ENCODE data around the gene SLCO2A1.

SLCO2A1 gene

DNA sequence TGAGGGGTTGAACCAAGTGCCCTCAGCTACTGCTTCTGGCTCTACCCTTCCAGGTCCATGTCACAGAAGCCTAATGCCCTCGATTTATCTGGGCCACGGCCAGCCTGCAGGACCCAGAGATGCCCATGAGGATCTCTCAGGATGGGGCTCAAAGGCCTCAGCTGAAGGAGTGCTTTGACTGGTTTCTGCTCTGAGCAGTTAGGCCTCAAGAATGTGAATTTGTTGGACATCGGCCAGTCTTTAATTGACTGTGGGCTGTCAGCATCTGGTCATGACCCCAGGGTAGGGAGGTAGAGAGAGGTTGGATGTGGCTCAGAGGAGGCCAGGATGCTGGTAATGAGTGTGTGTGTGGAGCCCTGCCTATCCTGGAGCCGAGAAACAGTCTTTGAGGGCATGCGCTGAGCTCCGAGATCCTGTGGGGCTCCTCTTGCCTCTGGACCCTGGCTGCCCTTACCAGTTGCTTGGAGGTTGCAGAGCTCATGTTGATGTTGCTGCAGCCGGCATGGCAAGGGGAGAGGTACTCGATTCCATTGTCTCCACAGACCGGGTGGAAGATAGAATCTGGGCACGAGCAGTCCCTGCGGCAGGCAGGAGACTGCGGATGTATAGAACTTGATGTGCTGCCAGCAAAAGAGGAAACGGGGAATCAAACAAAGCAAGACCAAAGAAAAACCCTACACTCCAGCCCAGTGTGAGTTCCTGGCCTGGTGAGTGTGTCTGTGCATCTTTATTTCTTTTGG, 84.9 kb downstream of the SLCO2A1 start:
- DNase-seq = no peak

DNA sequence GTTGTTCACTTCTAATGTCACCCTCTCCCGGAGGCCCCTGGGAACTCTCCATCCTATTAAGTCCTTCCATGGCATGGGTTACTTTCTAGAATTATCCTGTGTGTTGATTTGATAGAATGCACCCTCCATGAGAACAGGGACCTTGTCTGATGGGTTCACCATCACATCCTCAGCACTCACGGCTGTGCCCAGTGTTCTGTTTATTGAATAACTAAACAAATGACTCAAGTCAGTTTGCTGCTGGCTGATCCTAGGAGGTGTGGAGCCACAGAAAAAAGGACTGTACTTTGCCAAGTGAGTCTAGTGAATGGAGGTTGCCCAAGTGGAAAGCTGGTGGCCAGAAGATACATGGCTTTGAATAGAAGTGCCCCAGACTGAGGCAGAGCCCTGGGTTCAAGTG, 85.5 kb downstream of the SLCO2A1 start:
- DNase-seq = no peak

DNA sequence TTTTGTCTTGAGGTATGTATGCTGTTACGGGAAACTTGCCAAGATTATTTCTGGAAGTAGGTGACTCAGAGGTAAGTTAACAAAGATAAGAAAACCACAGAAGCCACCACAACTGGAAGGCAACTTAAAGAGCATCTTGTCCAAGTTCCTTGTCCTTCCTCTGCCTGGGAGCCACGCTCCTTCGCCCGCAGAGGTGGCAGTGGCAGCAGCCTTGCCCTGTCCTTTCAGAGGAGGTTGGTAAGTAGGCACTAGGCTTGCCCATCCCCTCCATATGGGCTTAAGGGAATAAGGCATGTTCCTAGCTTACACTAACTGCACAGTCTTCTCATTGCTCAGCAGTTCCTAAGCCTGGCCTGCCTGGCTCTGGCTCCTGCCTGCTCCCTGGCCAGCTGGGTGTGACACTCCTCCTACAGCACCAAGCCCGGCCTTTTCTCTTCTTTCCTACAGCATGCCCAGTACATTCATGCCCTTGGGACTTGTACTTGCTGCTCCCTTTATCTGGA, 86.0 kb downstream of the SLCO2A1 start:
- DNase-seq = no peak

DNA sequence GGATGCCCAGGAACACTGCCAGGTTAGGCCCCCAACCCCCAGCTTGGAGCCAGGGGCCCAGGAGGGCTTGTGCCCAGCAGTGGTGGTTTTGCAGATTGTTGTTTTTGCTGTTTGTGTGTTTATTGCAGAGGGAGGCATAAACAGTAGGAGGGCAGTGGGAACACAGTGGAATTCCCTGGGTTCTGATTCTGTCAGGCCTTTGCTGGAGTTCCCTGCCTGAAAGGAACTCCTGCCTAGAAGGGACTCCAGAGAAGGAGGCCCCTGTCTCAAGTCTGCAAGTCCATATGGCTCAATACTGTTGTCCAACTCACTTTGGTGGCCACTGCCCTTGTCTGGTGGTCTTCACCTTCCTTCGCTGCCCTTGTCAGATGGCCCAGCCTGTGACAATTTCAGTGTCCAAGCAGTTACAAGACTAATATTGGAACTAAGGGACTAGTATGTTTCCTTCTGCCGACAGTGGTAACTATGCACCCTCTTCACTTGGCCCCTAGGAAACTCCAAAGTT, 86.6 kb downstream of the SLCO2A1 start:
- DNase-seq = no peak

DNA sequence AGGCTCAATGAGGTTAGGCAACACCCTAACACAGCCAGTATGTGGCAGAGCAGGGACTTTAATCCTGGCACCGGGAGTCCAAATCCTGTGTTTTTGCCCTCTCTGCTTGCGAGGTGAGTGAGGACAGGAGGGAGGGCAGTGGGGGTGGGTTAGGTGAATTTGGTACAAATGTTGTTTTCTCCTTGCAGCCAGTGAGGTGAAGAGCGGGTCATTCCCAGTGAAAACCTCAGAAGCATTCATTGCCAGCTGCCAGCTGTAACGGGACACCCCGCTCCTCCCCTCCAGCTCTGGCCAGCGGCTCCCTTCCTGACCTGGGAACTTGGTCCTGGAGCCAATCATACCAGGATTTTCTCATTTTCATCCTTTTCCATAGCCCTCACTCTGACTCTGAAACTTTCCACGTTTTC, 88.3 kb downstream of the SLCO2A1 start:
- DNase-seq = no peak

DNA sequence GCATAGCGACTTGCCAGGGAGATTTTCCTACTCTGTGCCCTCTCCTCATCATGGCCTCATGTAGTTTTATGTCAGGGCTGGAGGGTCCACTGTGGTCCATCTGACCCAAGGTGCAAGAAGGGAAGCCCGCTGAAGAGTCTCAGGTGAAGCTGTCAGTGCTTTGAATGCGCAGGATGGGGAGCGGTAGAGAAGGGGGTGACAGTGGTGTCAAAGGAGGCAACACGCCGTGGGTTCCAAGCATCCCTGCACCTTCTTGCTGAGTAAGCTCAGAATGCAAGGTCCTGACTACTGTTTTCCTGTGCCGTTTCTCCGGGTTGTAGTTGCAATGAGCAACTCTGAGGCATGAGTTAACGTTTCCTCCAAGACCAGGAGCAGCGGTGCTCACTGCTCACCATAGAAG, 89.2 kb downstream of the SLCO2A1 start:
- no peak for DNase-seq

DNA sequence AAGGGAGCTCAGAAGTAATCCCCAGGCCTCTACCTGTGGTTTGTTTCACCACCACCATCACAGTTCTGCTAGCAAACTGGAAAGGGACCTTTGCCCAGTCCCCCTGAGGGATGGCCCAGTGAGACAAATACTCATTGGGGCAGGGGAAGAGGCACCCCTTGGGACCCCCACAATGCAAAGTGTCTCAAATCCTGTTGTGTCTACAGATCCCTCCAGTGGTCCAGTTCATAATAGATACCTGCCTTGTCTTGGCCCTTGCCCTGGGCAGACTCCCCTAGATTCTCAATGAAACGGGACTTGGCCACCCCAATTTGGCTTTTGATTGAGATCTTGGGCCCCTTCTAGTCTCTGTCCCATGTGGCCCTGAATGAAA, 90.3 kb downstream of the SLCO2A1 start:
- DNase-seq = no peak

DNA sequence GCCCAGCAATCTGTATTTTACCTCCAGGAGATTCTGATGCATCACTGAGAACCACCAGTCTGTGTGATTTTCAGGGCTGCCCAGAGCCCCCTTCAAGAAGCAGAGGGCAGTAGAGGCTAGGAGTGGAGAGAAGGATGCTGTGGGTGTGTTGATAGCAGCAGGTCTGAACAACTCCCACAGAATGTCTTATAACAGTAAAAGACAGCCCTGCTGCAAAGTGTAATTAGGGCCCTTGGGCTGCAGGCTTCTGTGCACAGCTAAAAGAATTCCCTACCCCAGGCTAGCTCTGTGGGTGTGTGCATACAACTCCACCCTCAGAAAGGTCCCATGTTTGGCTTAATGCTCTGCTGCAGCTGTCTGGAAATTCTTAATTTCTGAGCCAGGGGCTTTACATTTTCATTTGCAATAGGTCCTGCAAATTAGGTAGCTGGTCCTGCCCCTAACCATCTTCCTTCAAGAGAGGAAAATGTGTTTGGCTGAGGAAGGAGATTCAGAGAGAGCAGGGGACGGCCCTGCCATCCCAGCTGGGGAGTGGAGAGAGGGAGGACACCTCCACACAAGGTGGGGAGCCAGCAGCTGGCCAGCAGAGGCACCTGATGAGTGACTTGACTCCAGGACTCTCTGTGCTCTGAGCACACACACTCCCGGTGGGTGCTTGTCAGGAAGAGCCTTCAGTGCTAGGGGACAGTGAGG, 90.8 kb downstream of the SLCO2A1 start:
- DNase-seq = no peak

DNA sequence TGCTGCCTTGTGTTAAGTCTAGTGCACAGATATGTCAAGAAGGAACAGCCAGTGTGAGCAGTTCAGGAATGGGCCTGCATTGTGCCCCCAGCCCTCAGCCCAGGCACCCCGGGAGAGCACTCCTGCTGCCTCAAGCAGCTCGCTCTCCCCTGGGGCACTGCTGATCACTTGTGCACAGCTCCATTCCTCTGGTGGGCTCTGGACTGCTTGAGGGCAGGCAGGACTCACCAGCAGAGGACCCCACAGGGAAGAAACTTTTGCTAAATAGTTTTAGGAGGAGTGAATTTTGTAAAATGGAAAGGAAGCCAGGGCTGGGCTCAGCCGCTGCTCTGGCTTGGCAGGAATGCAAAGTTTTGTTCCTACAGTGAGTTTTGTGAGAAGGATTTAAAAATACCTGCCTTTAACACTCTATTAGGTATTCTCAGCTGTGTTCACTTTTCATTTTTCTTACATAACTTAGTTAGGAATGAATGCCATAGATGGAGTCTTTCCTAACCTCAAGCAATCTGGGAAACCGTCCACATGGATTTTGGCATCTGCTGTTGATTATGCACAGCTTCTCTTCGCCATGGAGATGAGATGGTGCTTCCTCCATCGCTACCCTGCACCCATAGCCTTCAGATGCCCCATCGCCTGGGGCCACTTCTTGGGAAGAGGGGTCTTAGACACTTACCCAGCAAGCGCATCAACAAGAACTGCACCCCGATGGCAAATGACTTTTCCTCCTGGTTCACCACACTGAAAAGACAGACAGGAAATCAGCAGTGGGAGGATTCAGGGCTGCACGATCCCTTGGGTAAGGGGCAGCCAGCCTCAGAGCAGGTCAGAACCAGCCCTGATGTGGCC, 91.7 kb downstream of the SLCO2A1 start:
- DNase-seq = no peak

DNA sequence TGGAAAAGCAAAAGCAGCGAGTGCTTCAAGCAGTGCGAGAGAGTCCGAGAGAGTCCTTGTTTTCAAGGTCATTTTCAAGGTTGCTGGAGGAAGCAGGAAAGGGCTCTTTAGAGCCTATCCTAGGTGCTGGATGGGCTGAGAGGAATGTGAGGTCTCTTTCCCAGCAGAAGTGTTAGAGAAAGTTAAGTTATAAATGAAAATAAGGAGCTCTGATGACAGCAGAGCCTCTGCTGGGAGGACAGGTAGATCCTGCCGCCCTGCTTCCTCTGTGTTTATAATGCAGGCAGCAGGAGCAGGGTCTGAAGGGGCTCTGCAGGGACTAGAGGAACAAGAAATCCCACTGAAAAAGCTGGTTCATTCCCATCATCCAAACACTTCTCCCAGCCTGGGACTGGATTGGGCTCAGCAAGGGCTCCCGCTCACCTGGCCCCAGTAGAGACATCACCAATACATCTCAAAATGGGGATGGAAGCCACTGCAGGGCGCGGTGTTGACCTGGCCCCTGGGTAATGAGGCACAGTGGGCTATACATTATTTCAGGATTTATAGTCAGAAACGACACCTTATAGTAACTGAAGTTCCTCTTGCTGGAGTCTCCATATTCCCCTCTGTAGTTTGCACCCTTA, 92.6 kb downstream of the SLCO2A1 start:
- DNase-seq = no peak

DNA sequence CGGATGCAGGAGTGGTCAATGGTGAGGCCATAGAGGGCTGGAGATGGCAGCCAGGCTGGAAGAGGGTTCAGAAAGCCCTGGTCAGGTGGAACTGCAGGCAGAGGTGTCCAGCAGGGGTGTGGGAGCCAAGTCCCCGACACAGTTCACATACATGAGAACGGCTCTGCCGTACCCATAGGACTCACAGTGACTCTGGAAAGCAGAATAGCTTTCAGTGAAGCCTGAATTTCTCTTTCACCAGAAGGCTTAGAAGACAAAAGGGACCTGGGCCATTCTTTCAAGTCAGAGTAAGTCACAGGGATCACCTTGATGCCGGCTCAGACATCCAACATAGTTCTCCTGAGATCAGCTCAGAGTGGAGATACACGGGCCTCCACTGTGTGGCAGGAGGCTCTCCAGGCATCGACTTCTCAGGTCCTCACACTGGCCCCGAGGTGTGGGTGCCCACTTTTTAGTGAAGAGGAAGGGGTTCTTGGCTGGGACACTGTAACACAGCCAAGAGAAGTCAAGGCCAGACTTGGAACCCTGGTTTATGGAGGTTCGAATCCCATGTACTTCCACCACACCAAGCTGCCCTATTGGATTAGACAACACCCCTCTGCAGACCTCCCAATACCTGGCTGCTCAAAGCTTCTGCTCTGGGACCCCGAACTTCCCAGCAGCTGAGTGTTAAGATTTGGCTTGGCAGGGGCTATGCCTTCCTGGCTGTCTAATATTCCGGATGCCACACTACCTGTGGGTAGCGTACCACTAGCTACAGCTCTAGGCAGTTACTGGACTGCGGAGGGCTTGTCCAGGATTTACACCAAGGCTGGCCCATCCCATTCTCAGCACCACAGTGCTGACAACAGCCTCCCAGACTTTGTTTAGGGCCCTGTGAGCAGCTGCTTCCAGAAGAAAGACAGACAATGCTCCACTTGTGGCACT, 93.6 kb downstream of the SLCO2A1 start:
- DNase-seq = no peak

DNA sequence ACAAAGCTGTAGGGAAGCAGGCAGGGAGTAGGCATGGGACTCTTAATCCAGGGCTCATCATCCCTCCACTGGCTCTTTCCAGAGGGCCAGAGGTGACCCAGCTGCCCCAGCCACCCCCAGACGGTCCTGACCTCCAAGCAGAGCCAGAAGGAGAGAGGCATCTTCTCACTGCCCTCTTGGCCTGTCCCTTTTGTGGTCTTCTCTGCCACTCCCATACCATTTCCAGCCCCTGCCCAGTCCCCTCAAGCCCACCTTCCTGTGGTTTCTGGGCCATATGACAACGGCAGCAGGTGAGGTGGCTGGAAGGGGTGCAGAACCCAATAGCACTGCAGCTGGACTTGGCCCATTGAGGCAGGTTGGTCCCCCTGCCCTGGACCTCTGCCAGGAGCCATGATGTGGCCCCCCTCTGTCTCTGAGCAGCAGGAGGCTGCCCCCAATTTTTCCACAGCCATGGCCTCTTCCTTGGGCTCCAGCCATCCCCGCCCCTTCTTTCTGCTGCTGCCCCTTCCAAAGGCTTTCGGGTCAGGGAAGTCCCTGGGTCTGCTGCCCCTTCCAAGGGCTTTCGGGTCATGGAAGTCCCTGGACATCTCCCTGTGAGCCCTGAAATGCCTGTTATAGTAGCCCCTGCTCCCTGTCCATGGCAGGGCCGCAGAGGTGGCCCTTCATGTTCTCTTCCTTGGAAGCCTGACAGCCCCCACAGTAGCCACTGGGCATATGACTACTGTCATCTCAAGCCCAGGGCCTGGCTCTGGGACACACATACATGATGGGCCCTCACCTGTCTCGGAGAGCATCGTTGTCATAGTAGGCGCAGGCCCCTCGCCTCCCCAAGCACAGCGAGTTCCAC, 94.5 kb downstream of the SLCO2A1 start:
- no peak for DNase-seq

DNA sequence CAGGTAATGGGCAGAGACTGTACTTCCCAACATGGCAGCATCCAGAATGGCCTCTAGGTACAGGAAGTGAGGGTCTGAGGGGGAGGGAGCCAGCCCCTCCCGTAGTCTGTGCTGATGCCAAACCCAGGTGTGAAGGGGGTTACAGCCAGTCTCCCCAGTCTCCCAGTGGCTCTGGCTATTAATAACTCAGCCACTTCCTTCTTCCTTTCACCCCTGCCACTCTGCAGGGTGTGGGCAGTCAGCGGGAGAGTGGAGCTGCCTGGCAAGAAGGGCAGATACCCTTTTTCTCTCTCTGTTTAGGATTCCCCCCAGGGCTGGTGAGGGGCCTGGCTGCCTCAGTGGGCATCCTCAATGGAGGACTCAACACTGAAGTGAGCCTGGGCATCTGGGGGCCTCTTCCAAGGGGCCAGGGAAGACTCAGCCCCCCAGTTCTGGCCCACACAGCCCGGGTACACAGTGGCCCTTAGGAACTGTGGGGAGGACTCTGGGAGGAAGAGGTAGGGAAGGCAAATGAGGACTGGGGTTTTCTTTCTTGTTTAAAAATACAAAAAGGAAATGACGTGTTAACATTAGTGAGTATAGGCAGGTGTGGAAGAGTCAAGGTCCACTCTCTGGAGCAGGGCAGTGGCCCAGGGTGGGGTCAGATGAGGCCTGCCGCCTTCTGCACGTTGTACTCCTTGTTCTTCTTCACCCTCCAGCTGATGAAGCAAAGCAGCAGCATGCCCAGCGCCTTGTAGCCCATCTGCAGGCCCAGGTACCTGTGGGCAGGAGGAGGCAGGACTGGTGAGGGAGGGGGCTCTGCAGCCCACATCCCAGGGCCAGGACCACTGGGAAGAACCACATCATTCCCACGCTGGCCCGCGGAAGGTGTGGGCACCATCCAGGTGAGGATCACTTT, 95.4 kb downstream of the SLCO2A1 start:
- DNase-seq = no peak

DNA sequence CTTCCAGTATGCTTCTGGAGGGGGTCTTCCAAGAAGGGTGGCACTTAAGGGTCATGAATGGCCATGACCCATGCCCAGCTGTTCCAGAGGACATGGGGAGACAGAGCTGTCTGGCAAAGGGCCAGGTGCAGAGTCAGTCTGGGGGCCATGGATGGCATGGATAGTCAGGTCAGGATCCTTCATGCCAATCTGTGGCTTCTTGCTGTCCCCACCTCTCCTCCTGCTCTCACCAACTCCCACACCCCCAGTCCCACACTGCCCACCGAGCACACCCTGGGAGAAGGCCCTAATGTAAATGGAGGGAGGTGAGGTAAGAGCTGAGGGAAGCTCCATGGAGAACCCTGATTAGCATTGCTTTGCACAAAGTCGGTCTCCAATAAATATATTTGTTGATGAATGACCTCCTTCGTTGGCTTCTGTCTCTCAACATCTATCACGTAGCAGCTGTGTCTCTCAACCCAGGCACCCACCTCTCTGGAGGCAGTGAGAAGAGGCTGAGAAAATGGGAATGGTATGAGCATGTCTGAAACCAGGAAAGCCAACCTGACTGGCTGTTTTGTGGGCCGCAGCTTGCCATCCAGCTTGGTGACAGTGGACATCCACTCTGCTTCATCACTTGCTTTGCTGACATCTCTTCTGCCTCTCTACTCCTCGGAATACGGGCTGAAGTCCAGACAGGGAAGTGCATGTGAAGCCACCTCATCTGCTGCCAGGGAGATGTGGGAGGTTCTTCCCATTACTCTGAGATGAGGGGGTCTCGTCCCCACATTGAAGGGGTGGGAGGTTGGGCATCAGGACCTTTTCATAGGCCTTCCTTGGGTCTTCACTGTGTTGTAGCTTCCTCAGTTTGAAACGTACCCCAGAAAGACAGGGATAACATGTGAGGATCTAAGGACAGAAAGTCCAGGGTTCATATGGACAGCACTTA, 96.4 kb downstream of the SLCO2A1 start:
- DNase-seq = no peak

DNA sequence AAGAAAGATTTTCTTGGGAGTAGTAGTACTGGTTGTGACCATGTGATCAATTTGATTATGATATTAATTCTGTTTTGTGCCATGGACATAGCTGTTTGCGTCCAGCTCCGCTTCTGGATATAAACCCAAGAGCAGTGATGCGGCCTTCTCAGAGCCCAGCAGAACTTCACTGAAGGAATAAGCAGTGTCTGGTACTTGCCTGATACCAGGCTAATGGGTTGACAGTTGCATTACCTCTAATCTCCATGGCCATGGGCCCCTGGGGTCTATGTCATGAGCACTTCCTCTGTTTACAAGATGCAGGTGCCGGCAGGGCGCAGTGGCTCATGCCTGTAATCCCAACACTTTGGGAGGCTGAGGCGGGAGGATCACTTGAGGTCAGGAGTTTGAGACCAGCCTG, 97.7 kb downstream of the SLCO2A1 start:
- no peak for DNase-seq

DNA sequence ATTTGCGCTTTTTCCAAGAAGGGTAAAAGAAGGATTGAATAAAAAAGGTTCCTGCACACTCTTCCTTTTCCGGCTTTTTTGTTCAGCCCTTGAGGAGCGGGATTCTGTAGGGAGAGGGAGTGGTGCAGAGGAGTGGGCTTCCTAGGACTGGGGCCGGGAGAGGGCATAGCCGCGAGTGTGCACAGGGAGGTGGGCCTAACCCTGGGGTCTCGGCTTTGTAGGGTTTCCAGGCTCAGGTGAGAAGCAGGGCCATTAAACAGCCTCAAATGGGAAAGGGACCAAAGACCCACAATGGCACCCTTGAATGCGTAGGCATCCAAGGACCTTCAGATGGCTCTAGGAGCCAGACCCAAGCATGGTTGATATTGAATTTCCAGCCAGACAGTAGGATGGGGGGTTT, 98.6 kb downstream of the SLCO2A1 start:
- no peak for DNase-seq

DNA sequence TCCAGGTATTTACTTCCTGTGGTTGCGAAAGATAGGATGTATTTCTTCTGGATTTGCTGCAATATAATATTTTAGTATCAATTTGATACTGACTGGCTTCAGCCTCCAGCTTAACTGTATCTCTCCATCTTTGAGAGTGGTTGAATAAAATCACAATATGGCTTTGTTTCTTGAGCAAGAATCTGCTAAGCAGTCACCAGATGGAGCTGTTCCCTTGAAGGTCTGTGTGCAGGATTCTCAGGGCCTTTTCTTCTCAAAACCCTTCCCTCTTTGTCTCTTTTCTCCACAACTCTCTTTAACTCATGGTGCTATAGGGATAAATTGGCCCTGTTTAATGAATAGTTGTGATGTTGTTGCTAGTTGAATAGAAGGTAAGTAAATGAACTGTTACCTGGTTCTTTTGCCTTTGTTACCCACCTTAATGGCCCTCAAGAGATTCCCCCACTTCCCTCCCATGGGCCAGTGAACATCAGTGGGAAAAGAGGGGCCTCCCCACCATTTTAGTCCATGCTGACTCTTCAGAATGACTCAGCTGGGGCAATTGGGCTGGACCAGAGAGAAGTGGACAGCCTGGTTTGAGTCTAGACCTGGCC, 99.3 kb downstream of the SLCO2A1 start:
- no peak for DNase-seq
